Liver (tissue), 9 donors: ENCODE results near the gene DGKH. TPM values are rescaled to one million over a fixed set of nuclear protein-coding genes. Genes with fewer than 3 reads are reported as not detected.

Experiments used
- DNase-seq: peaks from one replicate; pipeline ENCODE4 v3.0.0-alpha.2; 2017; ENCODE audit warnings: low spot score
- H3K27ac ChIP-seq, 2 donors: one replicate each; pipeline ENCODE4 v1.7.0; 2013; ENCODE audit warnings: inconsistent platforms in 2 of 2, low read length in 2 of 2, control low read depth in 1 of 2, low read depth in 1 of 2, mild to moderate bottlenecking in 1 of 2
- H3K27me3 ChIP-seq, 4 donors: one replicate each; pipeline versions ENCODE4 v1.6.1 to v1.7.0; 2013; ENCODE audit warnings: low read length in 3 of 4, inconsistent platforms in 1 of 4, mild to moderate bottlenecking in 1 of 4, moderate library complexity in 1 of 4; ENCODE audit not compliant: control insufficient read depth in 4 of 4, insufficient read depth in 4 of 4
- H3K36me3 ChIP-seq, 4 donors: one replicate each; pipeline versions ENCODE4 v1.6.1 to v1.7.0; 2013; ENCODE audit warnings: low read length in 3 of 4, mild to moderate bottlenecking in 3 of 4, low read depth in 1 of 4, moderate library complexity in 1 of 4; ENCODE audit not compliant: control insufficient read depth in 4 of 4, insufficient read depth in 3 of 4
- H3K4me1 ChIP-seq, 4 donors: one replicate each; pipeline versions ENCODE4 v1.6.1 to v1.7.0; 2013; ENCODE audit warnings: low read length in 3 of 4, mild to moderate bottlenecking in 3 of 4, moderate library complexity in 1 of 4; ENCODE audit not compliant: control insufficient read depth in 4 of 4, insufficient read depth in 4 of 4
- H3K4me3 ChIP-seq, 3 donors: one replicate each; pipeline versions ENCODE4 v1.6.1 to v1.7.0; 2013; ENCODE audit warnings: low read length in 3 of 3, control low read depth in 1 of 3, low read depth in 1 of 3, mild to moderate bottlenecking in 1 of 3
- H3K9ac ChIP-seq, 2 donors: one replicate each; pipeline ENCODE4 v1.7.0; 2013; ENCODE audit warnings: low read length in 2 of 2, mild to moderate bottlenecking in 2 of 2, moderate library complexity in 2 of 2, control low read depth in 1 of 2, low read depth in 1 of 2
- H3K9me3 ChIP-seq, 4 donors: one replicate each; pipeline versions ENCODE4 v1.6.1 to v1.7.0; 2013; ENCODE audit warnings: low read length in 3 of 4; ENCODE audit not compliant: control insufficient read depth in 4 of 4
- EGR1 ChIP-seq, 2 donors: IDR thresholded peaks; 2 replicates each; pipeline ENCODE4 v1.6.1; 2016 to 2018; ENCODE audit warnings: antibody characterized with exemption in 2 of 2, low read depth in 2 of 2
- FOXA1 ChIP-seq: IDR thresholded peaks from 2 replicates; pipeline ENCODE4 v1.6.1; 2016; ENCODE audit warnings: antibody characterized with exemption
- FOXA2 ChIP-seq: IDR thresholded peaks from 2 replicates; pipeline ENCODE4 v1.6.1; 2016; ENCODE audit warnings: antibody characterized with exemption
- GABPA ChIP-seq, 2 donors: IDR thresholded peaks in 1 of 2; conservative IDR thresholded peaks in 1 of 2; 2 replicates each; pipeline ENCODE4 v1.6.1; 2016; ENCODE audit warnings: antibody characterized with exemption in 2 of 2, mild to moderate bottlenecking in 1 of 2, moderate library complexity in 1 of 2
- HNF4A ChIP-seq, 2 donors: conservative IDR thresholded peaks; 2 replicates each; pipeline ENCODE4 v1.6.1; 2016; ENCODE audit warnings: antibody characterized with exemption in 2 of 2, mild to moderate bottlenecking in 2 of 2
- HNF4G ChIP-seq: IDR thresholded peaks from 2 replicates; pipeline ENCODE4 v1.6.1; 2016; ENCODE audit warnings: antibody characterized with exemption
- JUND ChIP-seq, 2 donors: IDR thresholded peaks; 2 replicates each; pipeline ENCODE4 v1.6.1; 2016; ENCODE audit warnings: antibody characterized with exemption in 2 of 2
- MAX ChIP-seq: IDR thresholded peaks from 2 replicates; pipeline ENCODE4 v1.6.1; 2016; ENCODE audit warnings: antibody characterized with exemption
- NR2F2 ChIP-seq: IDR thresholded peaks from 2 replicates; pipeline ENCODE4 v1.6.1; 2016; ENCODE audit warnings: antibody characterized with exemption
- RAD21 ChIP-seq, 2 donors: IDR thresholded peaks; 2 replicates each; pipeline ENCODE4 v1.6.1; 2016; ENCODE audit warnings: antibody characterized with exemption in 2 of 2, mild to moderate bottlenecking in 2 of 2
- RXRA ChIP-seq, 2 donors: IDR thresholded peaks; 2 replicates each; pipeline ENCODE4 v1.6.1; 2017 to 2018; ENCODE audit warnings: antibody characterized with exemption in 2 of 2, mild to moderate bottlenecking in 1 of 2
- SP1 ChIP-seq: IDR thresholded peaks from 2 replicates; pipeline ENCODE4 v1.6.1; 2018; ENCODE audit warnings: antibody characterized with exemption, mild to moderate bottlenecking
- TAF1 ChIP-seq: conservative IDR thresholded peaks from 2 replicates; pipeline ENCODE4 v1.6.1; 2016; ENCODE audit warnings: antibody characterized with exemption, mild to moderate bottlenecking
- YY1 ChIP-seq: IDR thresholded peaks from 2 replicates; pipeline ENCODE4 v1.6.1; 2016; ENCODE audit warnings: antibody characterized with exemption, mild to moderate bottlenecking
- ZBTB33 ChIP-seq: IDR thresholded peaks from 2 replicates; pipeline ENCODE4 v1.6.1; 2016; ENCODE audit warnings: antibody characterized with exemption
- whole genome bisulfite sequencing: extraction: QIAGEN DNeasy Blood & Tissue Kit; methylation state at CpG from one replicate; pipeline ENCODE4 v1.1.7; 2013; 5-methylcytosine and 5-hydroxymethylcytosine counted together
- polyA plus RNA-seq, 2 donors: library from polyadenylated mRNA; stranded (reverse) in 1 of 2; unstranded in 1 of 2; fragments of 200-250 nt in 1 of 2; fragments of >200 nt in 1 of 2; fragmentation: Nextera tagmentation in 1 of 2; extraction: Ambion mirVana in 1 of 2; gene quantifications; one replicate each; pipeline versions ENCODE4 v1.2.1 to v1.2.3, GENCODE V29; 2013 to 2015
- total RNA-seq, 2 donors: library from RNA; depleted of rRNA; stranded (reverse); fragments of >200 nt; gene quantifications; one replicate each; pipeline ENCODE4 v1.2.3, GENCODE V29; 2014
- TF ChIP-seq, protein P1 (sequence below): fragments of 150-350 bp; IDR thresholded peaks from 2 replicates; pipeline ENCODE4 v1.5.1; 2017; ENCODE audit warnings: improper control_type of control experiment, low read depth, low read length; ENCODE audit not compliant: missing input control
- TF ChIP-seq, protein P2 (sequence below): IDR thresholded peaks from 2 replicates; pipeline ENCODE4 v1.6.1; 2016; ENCODE audit warnings: antibody characterized with exemption
- donor health status: healthy.
- donor health status: healthy.
- donor health status: healthy.
- donor health status: healthy.
- donor health status: healthy.

Gene DGKH
- total and polyA plus RNA-seq, 4 donors, result 0.25 to 3.7 (median 0.97) TPM

DNA sequence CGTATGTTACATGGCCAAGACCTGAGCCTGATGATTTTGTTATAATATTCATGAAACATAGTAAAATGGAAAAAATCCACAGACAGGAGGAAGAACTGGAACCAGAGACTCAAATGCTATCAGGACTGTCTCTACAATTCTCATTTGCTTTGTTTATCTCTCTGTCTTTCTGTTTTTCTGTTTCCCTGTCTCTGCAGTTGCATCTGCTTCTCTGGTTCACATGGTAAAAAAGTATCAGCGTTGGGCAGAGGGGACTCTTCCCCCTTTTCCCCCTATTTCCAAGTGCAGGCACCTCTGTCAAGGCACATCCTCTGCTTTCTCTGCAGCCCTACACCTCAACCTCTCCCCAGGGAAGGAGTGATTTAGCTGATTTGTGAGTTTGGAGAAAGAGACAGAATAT is 46.4 kb upstream of the DGKH start (continued):
- TF ChIP-seq, protein P1, sequence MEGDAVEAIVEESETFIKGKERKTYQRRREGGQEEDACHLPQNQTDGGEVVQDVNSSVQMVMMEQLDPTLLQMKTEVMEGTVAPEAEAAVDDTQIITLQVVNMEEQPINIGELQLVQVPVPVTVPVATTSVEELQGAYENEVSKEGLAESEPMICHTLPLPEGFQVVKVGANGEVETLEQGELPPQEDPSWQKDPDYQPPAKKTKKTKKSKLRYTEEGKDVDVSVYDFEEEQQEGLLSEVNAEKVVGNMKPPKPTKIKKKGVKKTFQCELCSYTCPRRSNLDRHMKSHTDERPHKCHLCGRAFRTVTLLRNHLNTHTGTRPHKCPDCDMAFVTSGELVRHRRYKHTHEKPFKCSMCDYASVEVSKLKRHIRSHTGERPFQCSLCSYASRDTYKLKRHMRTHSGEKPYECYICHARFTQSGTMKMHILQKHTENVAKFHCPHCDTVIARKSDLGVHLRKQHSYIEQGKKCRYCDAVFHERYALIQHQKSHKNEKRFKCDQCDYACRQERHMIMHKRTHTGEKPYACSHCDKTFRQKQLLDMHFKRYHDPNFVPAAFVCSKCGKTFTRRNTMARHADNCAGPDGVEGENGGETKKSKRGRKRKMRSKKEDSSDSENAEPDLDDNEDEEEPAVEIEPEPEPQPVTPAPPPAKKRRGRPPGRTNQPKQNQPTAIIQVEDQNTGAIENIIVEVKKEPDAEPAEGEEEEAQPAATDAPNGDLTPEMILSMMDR, result no peak
- TF ChIP-seq RXRA (IDR thresholded peaks at IDR 0.05) (no peak), EGR1 (IDR thresholded peaks at IDR 0.05; ENCODE audit: low read depth in 2 of 2) (no peak), GABPA (IDR thresholded peaks at IDR 0.05 in 1 of 2, conservative IDR thresholded peaks at IDR 0.05 in 1 of 2) (no peak), TAF1 (no peak), NR2F2 (no peak), HNF4G (no peak)
- TF ChIP-seq, protein P2, sequence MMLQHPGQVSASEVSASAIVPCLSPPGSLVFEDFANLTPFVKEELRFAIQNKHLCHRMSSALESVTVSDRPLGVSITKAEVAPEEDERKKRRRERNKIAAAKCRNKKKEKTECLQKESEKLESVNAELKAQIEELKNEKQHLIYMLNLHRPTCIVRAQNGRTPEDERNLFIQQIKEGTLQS, result no peak

DNA sequence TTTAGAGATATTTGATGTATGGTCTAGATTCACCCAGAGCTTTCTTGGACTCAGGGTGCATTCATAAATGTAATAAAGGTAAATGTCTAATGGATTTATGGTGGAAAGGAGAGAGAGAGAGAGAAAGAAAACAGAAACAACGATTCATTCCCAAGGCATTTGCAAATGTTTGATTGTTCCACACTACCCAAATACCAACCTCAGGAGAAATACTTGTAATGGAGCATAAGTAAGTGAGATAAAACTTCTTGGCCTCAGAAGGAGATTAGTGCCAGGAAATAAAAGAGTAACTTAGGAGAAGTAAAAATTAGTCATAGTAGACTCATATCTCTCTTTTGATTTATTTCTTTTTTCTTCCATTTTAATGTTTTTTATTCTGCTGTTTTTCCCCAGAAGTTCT is 40.6 kb upstream of the DGKH start:
- H3K27me3 ChIP-seq, result no peaks in the 10 kb centered on the region
- H3K9ac ChIP-seq, result no peak overlapping the region
- H3K4me3 ChIP-seq, result no peak overlapping the region
- WGBS, result 81% methylated on average over 1 of the region's 1 CpG
- DNase-seq, result no peak
- no peak for TF ChIP-seq ZBTB33
- TF ChIP-seq HNF4A (conservative IDR thresholded peaks at IDR 0.05), result no peak
- no peak for TF ChIP-seq NR2F2
- TF ChIP-seq HNF4G, result no peak
- TF ChIP-seq SP1, result no peak
- no peak for TF ChIP-seq EGR1 (IDR thresholded peaks at IDR 0.05; ENCODE audit: low read depth in 2 of 2)
- TF ChIP-seq, protein P1, result no peak
- no peak for TF ChIP-seq TAF1
- no peak for TF ChIP-seq RAD21 (IDR thresholded peaks at IDR 0.05)
- TF ChIP-seq GABPA (IDR thresholded peaks at IDR 0.05 in 1 of 2, conservative IDR thresholded peaks at IDR 0.05 in 1 of 2), result no peak
- TF ChIP-seq RXRA (IDR thresholded peaks at IDR 0.05), result no peak
- no peak for TF ChIP-seq JUND (IDR thresholded peaks at IDR 0.05)
- TF ChIP-seq, protein P2, result no peak
- no peak for TF ChIP-seq MAX
- no peak for TF ChIP-seq FOXA1
- no peak for TF ChIP-seq FOXA2
- TF ChIP-seq YY1, result no peak
- H3K4me1 ChIP-seq, result peaks cover 0 to 5% (median 2%) of the 10 kb centered on the region in 4 donors
- H3K27ac ChIP-seq, result no peak overlapping the region
- H3K36me3 ChIP-seq, result no peaks in the 10 kb centered on the region
- no peaks in the 10 kb centered on the region for H3K9me3 ChIP-seq
